AG04449 (cell line): ENCODE measurements around the gene BAHCC1.

Source experiments
- CTCF ChIA-PET: fragments of 350-600 bp; formaldehyde crosslinking; extraction: SDS; loops from one replicate; lab custom pipeline; 2021; ENCODE audit warnings: antibody characterized with exemption; lab: Yijun Ruan, JAX
- POLR2A ChIA-PET: fragments of 400-600, 350-600 bp; formaldehyde crosslinking; extraction: SDS; loops from one replicate; lab custom pipeline; 2020; ENCODE audit warnings: antibody characterized with exemption, inconsistent platforms; lab: Yijun Ruan, JAX
- DNase-seq: peaks from one replicate; pipeline ENCODE4 v3.0.0-alpha.2; 2010; ENCODE audit warnings: low read depth, low spot score
- H3K4me3 ChIP-seq: 2 replicates; pipeline ENCODE4 v1.5.1; 2011; ENCODE audit warnings: low read depth, mild to moderate bottlenecking, control low read depth, low read length
- TF ChIP-seq, protein P1 (sequence below): IDR thresholded peaks from one replicate; pipeline ENCODE4 v1.5.1; 2011; ENCODE audit warnings: mild to moderate bottlenecking, moderate library complexity, low read length, control low read depth, inconsistent platforms; ENCODE audit not compliant: insufficient read depth; ENCODE audit errors: missing control alignments

Gene BAHCC1

DNA sequence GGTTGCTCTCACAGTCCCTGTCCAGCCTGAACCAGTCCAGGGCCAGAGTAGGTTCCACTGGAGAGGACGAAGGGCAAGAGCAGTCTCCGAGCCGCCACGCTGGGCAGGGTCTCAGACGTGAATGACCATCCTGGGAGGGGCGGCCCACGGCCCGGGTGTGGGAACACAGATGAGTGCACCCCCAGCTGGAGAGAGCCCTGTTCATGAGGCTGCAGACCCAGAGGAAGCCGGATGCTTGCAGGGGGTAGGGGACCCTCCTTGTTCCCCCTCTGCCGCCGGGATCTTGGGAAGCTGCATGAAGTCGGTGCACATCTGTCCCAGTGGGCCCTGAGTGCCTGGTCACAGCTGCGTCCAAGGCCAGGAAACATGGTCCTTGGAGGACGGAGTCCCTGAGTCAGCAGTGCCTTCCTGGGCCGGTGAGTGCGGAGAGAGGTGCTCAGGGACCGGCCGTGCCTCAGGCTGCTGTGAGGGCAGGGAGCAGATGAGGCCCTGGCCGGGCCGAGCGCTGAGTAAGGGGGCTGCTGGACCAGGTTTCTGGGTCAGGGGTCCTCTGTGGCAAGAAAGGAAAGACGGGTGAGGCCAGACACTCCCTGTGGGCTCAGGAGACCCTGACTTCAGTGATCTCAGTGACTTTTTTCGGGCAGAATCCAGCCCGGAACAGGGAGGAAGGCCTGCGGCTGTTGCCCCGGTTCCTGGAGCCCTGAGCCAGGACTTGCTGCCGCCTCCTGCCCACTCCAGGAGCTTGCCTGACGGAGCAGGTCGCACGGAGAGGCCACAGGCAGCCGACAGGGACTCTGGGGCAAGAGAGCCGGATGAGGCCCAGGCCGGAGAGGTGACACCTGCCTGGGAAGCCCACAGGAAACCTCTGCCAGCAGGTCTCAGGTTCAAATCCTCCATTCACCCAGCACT is 71.6 kb downstream of the BAHCC1 start:
- DNase-seq = no peak
- ChIA-PET CTCF (no interaction called here), POLR2A (no interaction called here)
- TF ChIP-seq, protein P1, sequence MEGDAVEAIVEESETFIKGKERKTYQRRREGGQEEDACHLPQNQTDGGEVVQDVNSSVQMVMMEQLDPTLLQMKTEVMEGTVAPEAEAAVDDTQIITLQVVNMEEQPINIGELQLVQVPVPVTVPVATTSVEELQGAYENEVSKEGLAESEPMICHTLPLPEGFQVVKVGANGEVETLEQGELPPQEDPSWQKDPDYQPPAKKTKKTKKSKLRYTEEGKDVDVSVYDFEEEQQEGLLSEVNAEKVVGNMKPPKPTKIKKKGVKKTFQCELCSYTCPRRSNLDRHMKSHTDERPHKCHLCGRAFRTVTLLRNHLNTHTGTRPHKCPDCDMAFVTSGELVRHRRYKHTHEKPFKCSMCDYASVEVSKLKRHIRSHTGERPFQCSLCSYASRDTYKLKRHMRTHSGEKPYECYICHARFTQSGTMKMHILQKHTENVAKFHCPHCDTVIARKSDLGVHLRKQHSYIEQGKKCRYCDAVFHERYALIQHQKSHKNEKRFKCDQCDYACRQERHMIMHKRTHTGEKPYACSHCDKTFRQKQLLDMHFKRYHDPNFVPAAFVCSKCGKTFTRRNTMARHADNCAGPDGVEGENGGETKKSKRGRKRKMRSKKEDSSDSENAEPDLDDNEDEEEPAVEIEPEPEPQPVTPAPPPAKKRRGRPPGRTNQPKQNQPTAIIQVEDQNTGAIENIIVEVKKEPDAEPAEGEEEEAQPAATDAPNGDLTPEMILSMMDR = no peak
- H3K4me3 ChIP-seq = no peak overlapping the region

- TF ChIP-seq, protein P1 = no peak
- no peak for DNase-seq
- ChIA-PET CTCF (no interaction called here), POLR2A (no interaction called here)
- no peak overlapping the region for H3K4me3 ChIP-seq
These were observed 73.0 kb downstream of the BAHCC1 start for GRCh38 chr17:81468111-81468769.

- no peak for DNase-seq
- CTCF ChIA-PET = no interaction called here
- H3K4me3 ChIP-seq = no peak overlapping the region
- POLR2A ChIA-PET = no interaction called here
- TF ChIP-seq, protein P1 = no peak
These were observed 73.5 kb downstream of the BAHCC1 start for GRCh38 chr17:81468770-81469121.

DNA sequence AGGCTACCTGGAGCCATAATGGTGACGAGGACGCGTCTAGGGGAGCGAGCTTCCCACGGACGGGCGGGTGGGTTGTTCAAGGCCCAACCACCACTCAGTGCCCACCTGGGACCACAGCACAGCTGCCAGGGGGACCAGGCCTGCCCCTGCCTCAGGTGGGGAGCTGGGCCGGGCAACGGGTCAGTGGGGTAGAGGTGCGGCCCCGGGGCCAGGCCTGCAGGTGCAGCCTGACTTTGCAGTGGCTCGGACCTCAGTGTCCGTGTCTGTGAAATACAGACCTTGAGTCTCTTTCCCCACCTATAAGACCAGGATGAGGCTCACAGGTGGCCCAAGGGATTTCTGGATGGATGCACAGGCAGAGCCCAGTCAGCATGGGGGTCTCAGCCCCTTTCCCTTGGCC is 74.0 kb downstream of the BAHCC1 start:
- TF ChIP-seq, protein P1 = no peak
- POLR2A ChIA-PET = no interaction called here
- CTCF ChIA-PET = no interaction called here
- no peak for DNase-seq
- H3K4me3 ChIP-seq = no peak overlapping the region

- H3K4me3 ChIP-seq = no peak overlapping the region
- TF ChIP-seq, protein P1 = no peak
- ChIA-PET CTCF (interaction anchor here (1.1 to 2.9 kb wide), 5 partner anchors 11 to 218 kb away, joined by 3 to 13 read pairs (median 9); no protein-coding TSS in a partner anchor), POLR2A (no interaction called here)
- no peak for DNase-seq
These were observed 75.2 kb downstream of the BAHCC1 start for GRCh38 chr17:81470270-81470943.
